SK-N-SH treated with all-trans-retinoic acid at 6 μM for 48 hours (cell line): ENCODE data around the gene RGS6.

ENCODE experiments used
- ARNTL ChIP-seq: fragments of 450-650 bp; formaldehyde crosslinking; IDR thresholded peaks from 2 replicates; pipeline ENCODE4 v1.5.0; 2020; ENCODE audit warnings: low read depth, mild to moderate bottlenecking, moderate library complexity, borderline replicate concordance
- CSDC2 ChIP-seq: fragments of 250-450 bp; sonication (Bioruptor Pico); IDR thresholded peaks from 2 replicates; pipeline ENCODE4 v1.5.0; 2020; ENCODE audit warnings: mild to moderate bottlenecking, moderate library complexity
- ESRRG ChIP-seq: fragments of 250-450 bp; sonication (Bioruptor Pico); IDR thresholded peaks from 2 replicates; pipeline ENCODE4 v1.6.1; 2021; ENCODE audit warnings: mild to moderate bottlenecking
- SNAI2 ChIP-seq: fragments of 250-450 bp; sonication (Bioruptor Pico); IDR thresholded peaks from 2 replicates; pipeline ENCODE4 v1.5.0; 2020; ENCODE audit warnings: mild to moderate bottlenecking, moderate library complexity
- TSHZ2 ChIP-seq: fragments of 250-450 bp; sonication (Bioruptor Pico); IDR thresholded peaks from 2 replicates; pipeline ENCODE4 v1.5.0; 2020; ENCODE audit warnings: mild to moderate bottlenecking, moderate library complexity
- TF ChIP-seq, protein P1 (sequence below): fragments of 250-450 bp; sonication (Bioruptor Pico); IDR thresholded peaks from 2 replicates; pipeline ENCODE4 v1.8.0; 2020; ENCODE audit warnings: mild to moderate bottlenecking, moderate library complexity, borderline replicate concordance
- TF ChIP-seq, protein P2 (sequence below): fragments of 250-450 bp; sonication (Bioruptor Pico); IDR thresholded peaks from 2 replicates; pipeline ENCODE4 v1.8.0; 2021; ENCODE audit warnings: low read depth, mild to moderate bottlenecking, moderate library complexity, borderline replicate concordance
- TF ChIP-seq, protein P3 (sequence below): fragments of 250-450 bp; sonication (Bioruptor Pico); IDR thresholded peaks from 2 replicates; pipeline ENCODE4 v1.5.1; 2020; ENCODE audit warnings: low read depth, mild to moderate bottlenecking, moderate library complexity

GRCh38 chr14:72308967-72309485 is 376.8 kb downstream of the RGS6 start:
- TF ChIP-seq, protein P1, sequence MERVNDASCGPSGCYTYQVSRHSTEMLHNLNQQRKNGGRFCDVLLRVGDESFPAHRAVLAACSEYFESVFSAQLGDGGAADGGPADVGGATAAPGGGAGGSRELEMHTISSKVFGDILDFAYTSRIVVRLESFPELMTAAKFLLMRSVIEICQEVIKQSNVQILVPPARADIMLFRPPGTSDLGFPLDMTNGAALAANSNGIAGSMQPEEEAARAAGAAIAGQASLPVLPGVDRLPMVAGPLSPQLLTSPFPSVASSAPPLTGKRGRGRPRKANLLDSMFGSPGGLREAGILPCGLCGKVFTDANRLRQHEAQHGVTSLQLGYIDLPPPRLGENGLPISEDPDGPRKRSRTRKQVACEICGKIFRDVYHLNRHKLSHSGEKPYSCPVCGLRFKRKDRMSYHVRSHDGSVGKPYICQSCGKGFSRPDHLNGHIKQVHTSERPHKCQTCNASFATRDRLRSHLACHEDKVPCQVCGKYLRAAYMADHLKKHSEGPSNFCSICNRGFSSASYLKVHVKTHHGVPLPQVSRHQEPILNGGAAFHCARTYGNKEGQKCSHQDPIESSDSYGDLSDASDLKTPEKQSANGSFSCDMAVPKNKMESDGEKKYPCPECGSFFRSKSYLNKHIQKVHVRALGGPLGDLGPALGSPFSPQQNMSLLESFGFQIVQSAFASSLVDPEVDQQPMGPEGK (CRISPR knock-in tag): no peak
- no peak for TF ChIP-seq TSHZ2 (CRISPR knock-in tag)
- no peak for TF ChIP-seq SNAI2 (CRISPR knock-in tag)
- TF ChIP-seq ESRRG: no peak
- TF ChIP-seq ARNTL (CRISPR knock-in tag): no peak
- TF ChIP-seq, protein P2, sequence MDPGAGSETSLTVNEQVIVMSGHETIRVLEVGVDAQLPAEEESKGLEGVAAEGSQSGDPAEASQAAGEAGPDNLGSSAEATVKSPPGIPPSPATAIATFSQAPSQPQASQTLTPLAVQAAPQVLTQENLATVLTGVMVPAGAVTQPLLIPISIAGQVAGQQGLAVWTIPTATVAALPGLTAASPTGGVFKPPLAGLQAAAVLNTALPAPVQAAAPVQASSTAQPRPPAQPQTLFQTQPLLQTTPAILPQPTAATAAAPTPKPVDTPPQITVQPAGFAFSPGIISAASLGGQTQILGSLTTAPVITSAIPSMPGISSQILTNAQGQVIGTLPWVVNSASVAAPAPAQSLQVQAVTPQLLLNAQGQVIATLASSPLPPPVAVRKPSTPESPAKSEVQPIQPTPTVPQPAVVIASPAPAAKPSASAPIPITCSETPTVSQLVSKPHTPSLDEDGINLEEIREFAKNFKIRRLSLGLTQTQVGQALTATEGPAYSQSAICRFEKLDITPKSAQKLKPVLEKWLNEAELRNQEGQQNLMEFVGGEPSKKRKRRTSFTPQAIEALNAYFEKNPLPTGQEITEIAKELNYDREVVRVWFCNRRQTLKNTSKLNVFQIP (CRISPR knock-in tag): no peak
- no peak for TF ChIP-seq CSDC2 (CRISPR knock-in tag)
- TF ChIP-seq, protein P3, sequence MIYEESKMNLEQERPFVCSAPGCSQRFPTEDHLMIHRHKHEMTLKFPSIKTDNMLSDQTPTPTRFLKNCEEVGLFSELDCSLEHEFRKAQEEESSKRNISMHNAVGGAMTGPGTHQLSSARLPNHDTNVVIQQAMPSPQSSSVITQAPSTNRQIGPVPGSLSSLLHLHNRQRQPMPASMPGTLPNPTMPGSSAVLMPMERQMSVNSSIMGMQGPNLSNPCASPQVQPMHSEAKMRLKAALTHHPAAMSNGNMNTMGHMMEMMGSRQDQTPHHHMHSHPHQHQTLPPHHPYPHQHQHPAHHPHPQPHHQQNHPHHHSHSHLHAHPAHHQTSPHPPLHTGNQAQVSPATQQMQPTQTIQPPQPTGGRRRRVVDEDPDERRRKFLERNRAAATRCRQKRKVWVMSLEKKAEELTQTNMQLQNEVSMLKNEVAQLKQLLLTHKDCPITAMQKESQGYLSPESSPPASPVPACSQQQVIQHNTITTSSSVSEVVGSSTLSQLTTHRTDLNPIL (CRISPR knock-in tag): no peak
